GM12864 (cell line): Measurements from ENCODE around the gene ELF4.
"Not testable (repeated sequence)": the region's sequence is repeated elsewhere in the genome, so short reads cannot be mapped to it uniquely, and the experiment has no call there.

Experiments
- DNase-seq: peaks from one replicate; pipeline ENCODE4 v3.0.0-alpha.2; 2011; ENCODE audit warnings: low read depth
- H3K4me3 ChIP-seq: 2 replicates; pipeline ENCODE4 v1.5.1; 2011; ENCODE audit warnings: mild to moderate bottlenecking, low read depth, low read length, control low read depth
- TF ChIP-seq, protein P1 (sequence below): IDR thresholded peaks from 2 replicates; pipeline ENCODE4 v1.5.1; 2011; ENCODE audit warnings: low read depth, mild to moderate bottlenecking, moderate library complexity, low read length, control low read depth, inconsistent platforms; ENCODE audit errors: missing control alignments

Gene ELF4

DNA sequence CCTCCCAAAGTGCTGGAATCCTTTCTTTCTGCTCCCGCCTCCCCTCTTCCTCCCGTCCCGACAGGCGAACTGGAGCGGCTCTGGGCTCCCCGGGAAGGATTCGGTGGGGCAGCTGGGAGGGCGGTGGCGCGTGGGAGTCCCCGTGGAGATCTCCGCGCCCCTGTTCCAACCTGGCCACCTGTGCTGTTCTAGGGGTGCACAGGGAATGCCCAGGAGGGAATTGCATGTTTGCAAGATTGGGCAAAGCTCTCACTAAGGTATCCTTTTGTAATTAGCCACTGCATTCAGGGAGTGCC, 11.2 kb upstream of the ELF4 start:
- TF ChIP-seq, protein P1, sequence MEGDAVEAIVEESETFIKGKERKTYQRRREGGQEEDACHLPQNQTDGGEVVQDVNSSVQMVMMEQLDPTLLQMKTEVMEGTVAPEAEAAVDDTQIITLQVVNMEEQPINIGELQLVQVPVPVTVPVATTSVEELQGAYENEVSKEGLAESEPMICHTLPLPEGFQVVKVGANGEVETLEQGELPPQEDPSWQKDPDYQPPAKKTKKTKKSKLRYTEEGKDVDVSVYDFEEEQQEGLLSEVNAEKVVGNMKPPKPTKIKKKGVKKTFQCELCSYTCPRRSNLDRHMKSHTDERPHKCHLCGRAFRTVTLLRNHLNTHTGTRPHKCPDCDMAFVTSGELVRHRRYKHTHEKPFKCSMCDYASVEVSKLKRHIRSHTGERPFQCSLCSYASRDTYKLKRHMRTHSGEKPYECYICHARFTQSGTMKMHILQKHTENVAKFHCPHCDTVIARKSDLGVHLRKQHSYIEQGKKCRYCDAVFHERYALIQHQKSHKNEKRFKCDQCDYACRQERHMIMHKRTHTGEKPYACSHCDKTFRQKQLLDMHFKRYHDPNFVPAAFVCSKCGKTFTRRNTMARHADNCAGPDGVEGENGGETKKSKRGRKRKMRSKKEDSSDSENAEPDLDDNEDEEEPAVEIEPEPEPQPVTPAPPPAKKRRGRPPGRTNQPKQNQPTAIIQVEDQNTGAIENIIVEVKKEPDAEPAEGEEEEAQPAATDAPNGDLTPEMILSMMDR = no peak
- peak overlapping the region; percentile 51 for H3K4me3 ChIP-seq
- DNase-seq = no peak

DNA sequence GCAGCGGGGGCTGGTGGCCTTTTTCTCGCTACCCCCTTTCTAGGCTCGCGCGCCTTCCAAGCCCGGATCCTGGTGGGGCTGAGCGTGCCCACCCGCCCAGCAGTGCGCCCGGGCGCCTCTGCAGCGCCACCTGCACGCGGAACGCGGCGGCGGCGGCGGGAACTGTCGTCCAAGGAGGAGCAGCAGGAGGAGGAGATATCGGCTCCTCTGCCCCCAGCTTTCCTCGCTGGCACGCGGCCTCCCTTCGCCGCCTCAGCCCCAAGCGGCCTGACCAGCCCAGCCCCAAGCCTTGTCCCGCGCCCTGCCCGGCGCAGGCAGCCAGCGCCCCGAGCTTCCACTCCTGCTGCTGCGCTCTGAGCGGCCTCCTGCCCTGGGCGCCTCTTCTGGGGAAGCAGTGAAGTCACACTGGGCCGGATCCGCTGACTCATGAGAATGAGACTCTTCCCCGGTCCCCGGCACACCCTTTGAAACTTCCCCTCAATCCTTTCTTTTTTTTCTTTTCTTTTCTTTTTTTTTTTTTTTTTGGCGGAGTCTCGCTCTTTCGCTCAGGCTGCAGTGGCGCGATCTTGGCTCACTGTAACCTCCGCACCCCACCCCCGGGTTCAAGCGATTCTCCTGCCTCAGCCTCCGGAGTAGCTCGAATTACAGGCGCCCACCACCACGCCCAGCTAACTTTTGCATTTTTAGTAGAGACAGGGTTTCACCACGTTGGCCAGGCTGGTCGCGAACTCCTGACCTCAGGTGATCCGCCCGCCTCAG, 10.6 kb upstream of the ELF4 start:
- no peak for DNase-seq
- H3K4me3 ChIP-seq = peak overlapping the region; percentile 51
- TF ChIP-seq, protein P1 = peak; percentile 56

DNA sequence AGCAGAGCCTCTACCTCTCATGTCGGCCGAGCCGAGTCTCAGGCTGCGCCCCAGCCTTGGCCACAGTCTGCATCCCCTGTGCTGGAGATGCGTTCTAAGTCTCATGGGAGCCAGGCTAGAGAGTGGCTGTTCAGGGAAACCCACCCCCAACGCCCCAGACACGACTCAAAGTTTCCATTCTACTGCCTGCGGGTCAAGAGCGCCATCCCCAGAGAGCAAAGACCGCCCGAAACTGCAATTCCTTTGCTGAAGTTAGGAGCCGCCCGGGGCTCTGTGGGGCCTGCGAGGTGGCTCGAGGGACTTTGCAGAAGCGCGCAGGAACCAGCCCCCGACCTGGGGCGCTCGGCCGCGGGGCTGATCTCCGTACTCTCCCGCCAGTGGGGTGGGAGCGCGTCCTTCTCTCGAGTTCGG, 10.0 kb upstream of the ELF4 start:
- TF ChIP-seq, protein P1 = no peak
- no peak for DNase-seq
- peak overlapping the region; percentile 51 for H3K4me3 ChIP-seq

GRCh38 chrX:130119312-130119898, 9.1 kb upstream of the ELF4 start:
- no peak for DNase-seq
- TF ChIP-seq, protein P1 = no peak
- H3K4me3 ChIP-seq = no peak overlapping the region

- no peak overlapping the region for H3K4me3 ChIP-seq
- DNase-seq = no peak
- TF ChIP-seq, protein P1 = no peak
Measured at GRCh38 chrX:130118441-130119311, 8.4 kb upstream of the ELF4 start.

- H3K4me3 ChIP-seq = no peak overlapping the region
- TF ChIP-seq, protein P1 = no peak
- no peak for DNase-seq
Measured at GRCh38 chrX:130117166-130117565, 6.9 kb upstream of the ELF4 start.

DNA sequence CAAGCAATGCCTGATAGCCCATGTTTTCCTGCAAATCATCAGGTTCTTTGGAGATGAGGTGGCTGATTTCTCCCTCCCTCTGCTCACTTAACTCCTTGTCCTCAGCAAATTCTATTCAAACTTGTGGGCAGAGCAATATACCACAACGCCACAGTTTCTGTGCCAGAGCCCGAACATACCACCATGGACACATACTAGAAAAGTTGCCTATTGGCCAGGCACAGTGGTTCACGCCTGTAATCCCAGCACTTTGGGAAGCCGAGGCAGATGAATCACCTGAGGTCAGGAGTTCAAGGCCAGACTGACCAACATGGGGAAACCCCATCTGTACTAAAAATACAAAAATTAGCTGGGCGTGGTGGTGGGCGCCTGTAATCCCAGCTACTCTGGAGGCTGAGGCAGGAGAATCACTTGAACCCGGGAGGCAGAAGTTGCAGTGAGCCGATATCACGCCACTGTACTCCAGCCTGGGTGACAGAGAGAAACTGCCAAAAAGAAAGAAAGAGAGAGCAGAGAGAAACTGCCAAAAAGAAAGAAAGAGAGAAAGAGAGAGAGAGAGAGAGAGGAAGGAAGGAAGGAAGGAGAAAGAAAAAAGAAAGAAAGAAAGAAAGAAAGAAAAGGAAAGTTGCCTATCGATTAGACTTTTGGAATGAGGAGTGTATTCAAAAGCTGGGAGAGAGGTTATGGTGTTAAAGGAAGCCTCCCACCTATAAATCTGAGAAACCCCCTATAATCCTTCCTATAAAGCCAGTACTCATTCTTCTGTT, 5.0 kb upstream of the ELF4 start:
- DNase-seq, H3K4me3 ChIP-seq: not testable (repeated sequence)
